GM18526 (cell line): Measurements from ENCODE around the gene DOK6.

Source experiments
- POLR2A ChIP-seq: IDR thresholded peaks from 3 replicates; pipeline ENCODE4 v1.6.1; 2011; ENCODE audit not compliant: insufficient read length; ENCODE audit errors: extremely low read depth

The DOK6 gene

GRCh38 chr18:69564602-69565001 lies 163.9 kb downstream of the DOK6 start:
- TF ChIP-seq POLR2A = no peak

GRCh38 chr18:69567813-69568488 lies 167.3 kb downstream of the DOK6 start:
- TF ChIP-seq POLR2A = no peak

DNA sequence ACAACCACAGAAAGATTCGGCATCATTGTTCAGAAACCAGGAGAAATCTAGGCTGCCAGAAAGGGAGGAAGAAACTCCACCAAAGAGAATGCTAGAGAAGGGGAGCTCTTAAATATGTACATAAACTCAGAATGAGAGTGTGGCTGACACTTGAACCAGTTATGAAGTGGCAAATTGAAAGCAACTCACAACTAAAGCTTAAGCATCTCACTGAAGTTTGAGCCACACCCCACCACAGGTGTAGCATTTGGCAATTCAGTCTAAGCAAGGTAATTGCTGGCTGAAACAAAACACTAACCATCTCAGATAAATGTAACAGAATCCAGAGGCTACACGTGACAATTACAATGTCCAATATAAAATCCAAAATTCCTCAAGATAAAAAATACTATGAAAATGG lies 168.4 kb downstream of the DOK6 start:
- TF ChIP-seq POLR2A = no peak

- no peak for TF ChIP-seq POLR2A
Measured at GRCh38 chr18:69574401-69574800, 173.7 kb downstream of the DOK6 start.

- no peak for TF ChIP-seq POLR2A
Measured at GRCh38 chr18:69580107-69580506, 179.4 kb downstream of the DOK6 start.

GRCh38 chr18:69584429-69584828 lies 183.7 kb downstream of the DOK6 start:
- TF ChIP-seq POLR2A = no peak

- no peak for TF ChIP-seq POLR2A
Measured at GRCh38 chr18:69585696-69586095, 185.0 kb downstream of the DOK6 start.

DNA sequence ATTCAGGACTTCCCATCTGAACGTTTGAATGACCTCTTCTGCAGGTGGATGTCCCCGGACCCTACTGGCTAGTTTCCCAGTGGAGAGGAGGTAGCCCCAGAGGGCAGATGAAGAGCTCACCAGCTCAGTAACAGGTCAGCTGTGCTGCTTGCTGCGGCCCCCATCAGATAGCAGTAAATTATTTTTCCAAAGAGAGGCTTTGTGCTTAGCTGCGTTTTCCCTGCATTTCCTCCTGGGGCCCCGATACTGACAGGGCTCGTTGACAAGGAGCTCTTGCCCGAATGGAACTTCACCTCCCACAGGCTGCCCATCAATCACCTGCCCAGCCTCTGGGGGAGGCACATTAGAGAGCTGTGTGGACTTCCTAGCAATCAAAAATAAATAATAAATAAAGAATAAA lies 185.8 kb downstream of the DOK6 start:
- no peak for TF ChIP-seq POLR2A

GRCh38 chr18:69588301-69588700 lies 187.6 kb downstream of the DOK6 start:
- no peak for TF ChIP-seq POLR2A

DNA sequence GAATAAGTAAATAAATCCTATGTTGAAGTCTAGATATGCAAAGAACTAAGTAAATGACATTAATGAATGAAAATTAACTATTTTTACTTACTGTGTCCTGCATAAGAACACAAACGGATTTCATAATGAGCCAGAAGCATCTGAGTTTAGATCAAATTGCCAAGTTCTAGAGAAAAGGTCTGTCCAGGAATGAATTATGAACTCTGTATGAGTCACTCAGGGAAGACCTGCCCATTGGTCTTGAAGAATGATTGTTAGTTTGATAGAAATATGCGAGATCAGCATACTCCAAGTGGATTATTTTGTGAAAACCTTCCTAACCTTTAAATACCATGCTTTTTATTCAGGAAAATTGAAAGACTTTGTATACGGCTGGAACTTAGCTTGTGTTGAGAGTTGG lies 189.5 kb downstream of the DOK6 start:
- TF ChIP-seq POLR2A = no peak

DNA sequence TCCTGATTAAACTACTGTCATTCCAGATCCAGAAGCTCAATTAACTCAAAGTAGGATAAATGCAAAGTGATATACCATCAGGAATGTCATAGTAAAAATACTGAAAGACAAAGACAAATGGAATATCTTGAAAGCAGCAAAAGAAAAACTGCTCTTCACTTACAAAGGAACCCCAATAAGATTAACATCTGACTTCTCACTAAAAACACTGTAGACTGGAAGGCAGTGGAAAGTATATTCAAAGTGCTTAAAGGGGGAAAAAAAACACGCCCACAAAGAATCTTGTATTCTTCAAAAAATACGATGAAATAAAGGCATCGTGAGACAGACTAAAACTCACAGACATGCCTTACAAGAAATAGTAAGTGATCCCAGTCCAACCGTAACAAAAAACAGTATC lies 195.7 kb downstream of the DOK6 start:
- no peak for TF ChIP-seq POLR2A

DNA sequence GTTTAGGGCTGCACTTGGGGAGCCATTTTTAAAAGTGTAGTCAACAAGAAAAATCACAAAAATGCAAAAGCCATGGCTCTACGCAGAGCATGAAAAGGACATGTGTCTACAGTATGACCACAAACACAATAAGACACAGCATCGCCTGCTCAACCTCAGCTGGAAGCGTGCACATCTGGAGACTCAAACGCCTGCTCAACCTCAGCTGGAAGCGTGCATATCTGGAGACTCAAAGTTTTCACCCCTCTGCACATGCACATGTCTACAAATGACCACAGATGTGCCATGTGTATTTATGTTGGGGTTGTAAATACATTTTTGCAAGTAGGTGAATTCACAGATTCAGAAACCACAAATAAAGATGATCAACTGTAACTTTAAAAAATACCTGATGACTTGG lies 196.9 kb downstream of the DOK6 start:
- no peak for TF ChIP-seq POLR2A

DNA sequence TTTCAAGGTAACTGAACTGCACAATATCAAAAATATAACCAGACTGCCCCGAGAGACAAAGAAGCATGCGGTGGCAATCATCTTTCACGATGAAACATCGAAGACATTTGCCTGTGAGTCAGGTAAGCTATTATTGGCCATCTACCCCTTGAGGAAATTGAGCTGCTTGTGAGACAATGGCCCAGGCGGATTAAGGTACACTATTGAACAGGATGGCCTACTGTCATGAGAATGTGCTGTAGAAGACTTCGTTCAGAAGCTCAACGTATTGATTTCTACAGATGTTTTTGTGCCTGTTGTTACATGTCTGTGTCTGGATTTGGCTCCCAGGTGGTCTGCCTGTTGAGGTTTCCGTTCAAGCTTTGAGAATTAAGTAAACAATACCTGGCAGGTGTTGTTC lies 198.7 kb downstream of the DOK6 start:
- no peak for TF ChIP-seq POLR2A

GRCh38 chr18:69612242-69612641 lies 211.6 kb downstream of the DOK6 start:
- TF ChIP-seq POLR2A = no peak

DNA sequence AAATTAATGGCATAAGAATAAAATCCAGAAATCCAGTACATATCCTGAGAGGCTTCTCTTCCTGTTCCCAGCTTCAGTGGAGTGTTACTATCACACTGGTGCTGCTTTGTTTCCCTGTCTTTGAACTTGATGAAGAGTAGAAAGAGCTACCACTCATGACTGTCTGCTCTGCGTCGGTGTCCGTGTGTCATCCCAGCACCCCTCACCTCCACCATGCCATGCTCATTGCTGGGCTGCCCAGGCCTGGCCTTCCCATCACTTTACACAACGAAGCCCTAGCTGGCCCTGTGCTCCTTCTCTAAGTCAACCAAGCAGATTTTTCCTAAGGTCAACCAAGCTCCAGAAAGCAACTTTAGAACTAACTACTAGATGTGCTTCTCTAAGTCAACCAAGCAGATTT lies 215.4 kb downstream of the DOK6 start:
- TF ChIP-seq POLR2A = no peak

DNA sequence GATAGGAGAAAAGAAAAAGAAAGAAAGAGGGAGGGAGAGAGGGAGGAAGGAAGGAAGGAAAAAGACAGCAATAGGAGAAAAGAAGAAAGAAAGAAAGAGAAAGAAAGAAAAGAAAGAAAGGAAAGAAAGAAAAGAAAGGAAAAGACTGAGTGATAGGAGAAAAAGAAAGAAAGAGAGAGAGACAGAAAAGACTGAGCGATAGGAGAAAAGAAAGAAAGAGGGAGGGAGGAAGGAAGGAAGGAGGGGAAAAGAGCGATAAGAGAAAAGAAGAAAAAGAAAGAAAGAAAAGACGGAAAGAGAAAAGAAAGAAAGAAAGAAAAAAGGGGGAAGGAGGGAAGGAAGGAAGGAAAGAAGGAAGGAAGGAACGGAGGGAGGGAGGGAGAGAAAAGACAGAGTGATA lies 216.7 kb downstream of the DOK6 start:
- no peak for TF ChIP-seq POLR2A

- no peak for TF ChIP-seq POLR2A
Measured at GRCh38 chr18:69617888-69618287, 217.2 kb downstream of the DOK6 start.
